SIG-M5 treated with dmso at 0.1 percent for 504 hours (cell line): ENCODE data around the gene TRAPPC10.

Experiments
- DNase-seq: peaks from one replicate; lab custom pipeline; 2025; ENCODE audit not compliant: unreplicated experiment; lab: John Stamatoyannopoulos, UW

Gene TRAPPC10, protein sequence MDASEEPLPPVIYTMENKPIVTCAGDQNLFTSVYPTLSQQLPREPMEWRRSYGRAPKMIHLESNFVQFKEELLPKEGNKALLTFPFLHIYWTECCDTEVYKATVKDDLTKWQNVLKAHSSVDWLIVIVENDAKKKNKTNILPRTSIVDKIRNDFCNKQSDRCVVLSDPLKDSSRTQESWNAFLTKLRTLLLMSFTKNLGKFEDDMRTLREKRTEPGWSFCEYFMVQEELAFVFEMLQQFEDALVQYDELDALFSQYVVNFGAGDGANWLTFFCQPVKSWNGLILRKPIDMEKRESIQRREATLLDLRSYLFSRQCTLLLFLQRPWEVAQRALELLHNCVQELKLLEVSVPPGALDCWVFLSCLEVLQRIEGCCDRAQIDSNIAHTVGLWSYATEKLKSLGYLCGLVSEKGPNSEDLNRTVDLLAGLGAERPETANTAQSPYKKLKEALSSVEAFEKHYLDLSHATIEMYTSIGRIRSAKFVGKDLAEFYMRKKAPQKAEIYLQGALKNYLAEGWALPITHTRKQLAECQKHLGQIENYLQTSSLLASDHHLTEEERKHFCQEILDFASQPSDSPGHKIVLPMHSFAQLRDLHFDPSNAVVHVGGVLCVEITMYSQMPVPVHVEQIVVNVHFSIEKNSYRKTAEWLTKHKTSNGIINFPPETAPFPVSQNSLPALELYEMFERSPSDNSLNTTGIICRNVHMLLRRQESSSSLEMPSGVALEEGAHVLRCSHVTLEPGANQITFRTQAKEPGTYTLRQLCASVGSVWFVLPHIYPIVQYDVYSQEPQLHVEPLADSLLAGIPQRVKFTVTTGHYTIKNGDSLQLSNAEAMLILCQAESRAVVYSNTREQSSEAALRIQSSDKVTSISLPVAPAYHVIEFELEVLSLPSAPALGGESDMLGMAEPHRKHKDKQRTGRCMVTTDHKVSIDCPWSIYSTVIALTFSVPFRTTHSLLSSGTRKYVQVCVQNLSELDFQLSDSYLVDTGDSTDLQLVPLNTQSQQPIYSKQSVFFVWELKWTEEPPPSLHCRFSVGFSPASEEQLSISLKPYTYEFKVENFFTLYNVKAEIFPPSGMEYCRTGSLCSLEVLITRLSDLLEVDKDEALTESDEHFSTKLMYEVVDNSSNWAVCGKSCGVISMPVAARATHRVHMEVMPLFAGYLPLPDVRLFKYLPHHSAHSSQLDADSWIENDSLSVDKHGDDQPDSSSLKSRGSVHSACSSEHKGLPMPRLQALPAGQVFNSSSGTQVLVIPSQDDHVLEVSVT

DNA sequence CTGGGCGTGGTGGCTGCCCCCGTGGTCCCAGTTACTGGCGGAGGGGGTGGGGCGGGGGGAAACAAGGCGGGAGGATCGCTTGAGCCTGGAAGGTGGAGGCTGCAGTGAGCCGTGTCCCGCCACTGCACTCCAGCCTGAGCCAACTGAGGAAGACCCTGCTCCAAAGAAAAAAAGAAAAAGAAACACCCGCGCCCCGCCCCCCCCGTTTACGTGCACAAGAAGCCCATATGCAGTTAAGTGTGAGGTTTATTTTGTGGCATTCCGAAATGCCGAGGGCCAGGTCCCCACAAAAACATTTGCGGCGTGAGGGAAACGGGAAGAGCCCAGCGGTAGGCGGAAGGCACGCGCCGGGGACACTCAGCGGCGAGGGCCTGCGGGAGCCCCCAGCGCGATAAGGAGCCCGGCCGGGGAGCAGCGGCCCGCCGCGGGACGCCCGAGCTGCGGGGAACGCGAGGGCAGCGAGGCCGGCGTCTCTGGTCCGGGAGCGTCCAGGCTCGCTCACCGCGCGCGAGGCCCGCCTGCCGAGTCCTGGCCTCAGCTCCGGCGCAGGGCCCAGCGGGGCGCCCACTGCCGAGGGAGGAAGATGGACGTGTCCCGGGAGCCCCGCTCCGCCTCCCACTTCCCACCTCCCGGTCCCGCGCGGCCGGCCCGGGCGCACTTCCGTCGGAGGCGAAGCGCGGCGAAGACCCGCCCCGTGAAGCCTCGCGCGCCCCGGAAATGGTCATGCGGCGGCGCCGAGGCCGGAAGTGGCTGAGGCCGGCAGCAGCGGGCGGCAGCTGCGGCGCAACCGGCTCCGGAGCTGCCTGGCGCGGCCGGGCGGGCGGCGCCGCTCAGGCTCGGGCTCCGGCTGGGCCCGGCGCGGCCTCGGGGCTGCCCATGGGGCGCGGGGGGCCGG lies at the start of gene TRAPPC10:
TRAPPC10 (plus strand) TSS at position 731 of the 895 bp plus-strand sequence. CDS start 185 bp downstream, outside the sequence.
- DNase-seq: peak; percentile 80

DNA sequence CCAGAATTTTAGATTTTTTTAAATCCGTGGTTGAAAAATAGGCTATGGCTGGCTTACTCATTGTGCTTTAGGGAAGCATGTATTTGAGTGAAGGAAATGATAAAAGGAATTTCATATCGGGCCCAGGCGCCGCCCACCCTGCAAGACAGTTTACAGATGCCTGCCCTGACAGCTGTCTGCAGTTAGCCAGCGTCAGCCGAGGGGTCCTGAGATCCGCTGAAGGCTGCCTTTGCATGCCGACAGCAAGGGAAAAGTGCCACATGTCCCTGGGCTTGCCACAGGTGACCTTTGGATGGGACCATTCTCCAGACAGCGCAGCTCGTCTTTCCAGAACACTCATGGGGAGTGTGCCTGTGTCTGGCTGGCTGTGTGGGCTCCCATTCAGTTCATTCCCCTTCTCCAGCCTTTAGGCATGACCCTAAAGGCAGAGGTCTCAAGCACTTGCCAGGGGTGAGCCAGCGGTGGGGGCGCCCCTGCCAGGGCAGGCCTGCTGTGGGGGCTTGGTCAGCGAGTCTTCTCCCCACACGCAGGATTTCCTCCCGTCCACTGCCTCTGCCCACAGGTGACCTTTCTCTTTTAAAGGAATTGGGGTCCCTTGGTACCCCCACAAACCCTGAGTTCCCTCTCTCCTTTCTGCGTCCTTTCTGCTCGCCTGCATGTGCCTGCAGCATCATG lies 46.1 kb upstream of the TRAPPC10 start:
- no peak for DNase-seq

DNA sequence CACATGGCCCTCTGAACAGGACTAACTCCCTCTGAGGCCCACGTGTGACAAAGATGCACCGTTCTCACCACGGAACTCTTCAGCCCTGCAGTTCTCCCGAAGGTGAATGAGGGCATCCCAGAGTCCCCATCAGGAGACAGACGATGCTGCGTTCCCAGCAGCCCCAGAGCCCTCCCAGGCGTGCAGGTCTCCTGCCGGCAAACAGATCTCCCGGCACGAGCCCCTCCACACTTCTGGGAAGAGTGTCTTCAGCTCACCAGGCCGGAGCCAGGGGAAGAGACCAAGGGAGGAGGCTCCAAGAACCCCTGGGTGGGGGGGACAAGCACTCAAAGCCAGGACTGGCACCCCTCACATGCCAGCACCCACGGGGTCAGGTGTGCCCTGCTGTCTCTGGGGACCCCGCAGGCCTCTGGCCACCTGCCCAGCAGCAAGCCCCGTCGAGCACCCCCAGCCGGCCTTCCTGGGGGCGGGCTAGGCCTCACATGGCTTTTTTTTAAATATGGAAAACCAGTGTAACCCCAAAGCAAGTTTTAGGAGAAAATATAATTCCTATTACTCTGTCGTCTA lies 45.1 kb upstream of the TRAPPC10 start:
- no peak for DNase-seq

DNA sequence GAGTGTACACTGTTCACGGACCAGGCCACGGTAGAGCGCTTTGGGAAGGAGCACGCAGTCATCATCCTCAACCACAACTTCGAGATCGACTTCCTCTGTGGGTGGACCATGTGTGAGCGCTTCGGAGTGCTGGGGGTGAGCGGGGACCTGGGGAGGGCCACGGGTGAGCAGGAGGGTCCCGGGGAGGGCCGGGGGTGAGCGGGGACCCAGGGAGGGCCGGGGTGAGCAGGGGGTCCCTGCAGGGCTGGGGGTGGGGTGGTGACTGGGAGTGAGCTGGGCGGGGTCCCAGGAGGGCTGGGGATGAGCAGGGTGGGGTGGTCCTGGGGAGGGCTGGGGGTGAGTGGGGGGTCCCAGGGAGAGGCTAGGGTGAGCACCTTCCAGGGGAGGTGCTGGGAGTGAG lies 44.1 kb upstream of the TRAPPC10 start:
- no peak for DNase-seq

DNA sequence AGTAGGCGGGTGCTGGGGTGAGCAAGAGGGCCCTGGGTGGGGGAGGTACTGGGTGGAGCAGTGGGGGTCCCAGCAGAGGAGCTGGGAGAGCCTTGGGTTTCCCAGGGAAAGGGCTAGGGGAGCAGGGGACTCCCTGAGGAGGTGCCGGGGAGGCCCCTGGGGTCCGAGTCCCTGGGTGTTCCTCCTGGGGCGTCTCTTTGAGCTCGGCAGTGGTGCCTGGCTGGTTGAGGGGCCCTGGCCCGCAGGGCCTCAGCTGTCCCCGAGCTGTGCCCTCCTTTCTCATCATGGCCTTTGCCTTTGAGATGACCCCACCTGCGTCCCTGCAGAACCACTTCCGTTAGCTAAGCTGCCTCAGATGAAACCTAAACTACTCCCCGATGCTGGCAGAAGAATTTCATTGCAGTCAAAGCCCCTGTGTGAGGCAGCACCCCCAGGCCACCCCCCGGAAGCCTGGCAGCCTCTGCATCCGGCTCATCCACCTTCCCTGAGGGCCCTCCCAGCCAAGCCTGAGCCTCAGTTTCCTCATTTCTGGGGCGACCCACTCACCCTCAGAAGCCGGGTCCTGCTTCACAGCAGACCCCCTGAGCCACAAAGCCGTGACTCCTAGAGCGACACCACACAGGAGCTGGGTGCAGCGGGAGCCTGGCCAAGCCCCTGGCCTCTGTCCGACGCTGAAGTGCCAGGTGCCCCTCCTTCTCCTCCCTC lies 43.5 kb upstream of the TRAPPC10 start:
- no peak for DNase-seq

DNA sequence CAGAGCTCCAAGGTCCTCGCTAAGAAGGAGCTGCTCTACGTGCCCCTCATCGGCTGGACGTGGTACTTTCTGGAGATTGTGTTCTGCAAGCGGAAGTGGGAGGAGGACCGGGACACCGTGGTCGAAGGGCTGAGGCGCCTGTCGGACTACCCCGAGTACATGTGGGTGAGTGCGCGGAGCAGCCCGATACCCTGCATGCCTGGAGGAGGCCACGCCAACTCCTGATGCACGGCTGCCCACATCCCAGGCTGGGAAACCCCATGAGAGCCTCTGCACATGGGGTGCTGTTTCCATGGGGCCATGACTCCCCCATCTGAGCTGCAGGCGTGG lies 43.0 kb upstream of the TRAPPC10 start:
- DNase-seq: no peak

DNA sequence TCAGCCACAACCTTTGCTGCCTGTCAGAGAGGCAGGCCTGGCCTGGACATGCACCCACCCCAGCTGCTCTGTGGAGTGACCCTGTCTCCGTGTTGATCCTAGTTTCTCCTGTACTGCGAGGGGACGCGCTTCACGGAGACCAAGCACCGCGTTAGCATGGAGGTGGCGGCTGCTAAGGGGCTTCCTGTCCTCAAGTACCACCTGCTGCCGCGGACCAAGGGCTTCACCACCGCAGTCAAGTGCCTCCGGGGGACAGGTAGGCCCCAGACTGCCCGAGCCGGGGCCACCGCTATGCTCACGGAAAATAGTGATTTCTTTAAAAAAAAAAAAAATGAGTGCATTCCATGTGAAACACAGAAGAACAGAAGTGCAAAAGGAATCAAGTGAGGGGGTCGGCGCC lies 41.6 kb upstream of the TRAPPC10 start:
- DNase-seq: no peak

DNA sequence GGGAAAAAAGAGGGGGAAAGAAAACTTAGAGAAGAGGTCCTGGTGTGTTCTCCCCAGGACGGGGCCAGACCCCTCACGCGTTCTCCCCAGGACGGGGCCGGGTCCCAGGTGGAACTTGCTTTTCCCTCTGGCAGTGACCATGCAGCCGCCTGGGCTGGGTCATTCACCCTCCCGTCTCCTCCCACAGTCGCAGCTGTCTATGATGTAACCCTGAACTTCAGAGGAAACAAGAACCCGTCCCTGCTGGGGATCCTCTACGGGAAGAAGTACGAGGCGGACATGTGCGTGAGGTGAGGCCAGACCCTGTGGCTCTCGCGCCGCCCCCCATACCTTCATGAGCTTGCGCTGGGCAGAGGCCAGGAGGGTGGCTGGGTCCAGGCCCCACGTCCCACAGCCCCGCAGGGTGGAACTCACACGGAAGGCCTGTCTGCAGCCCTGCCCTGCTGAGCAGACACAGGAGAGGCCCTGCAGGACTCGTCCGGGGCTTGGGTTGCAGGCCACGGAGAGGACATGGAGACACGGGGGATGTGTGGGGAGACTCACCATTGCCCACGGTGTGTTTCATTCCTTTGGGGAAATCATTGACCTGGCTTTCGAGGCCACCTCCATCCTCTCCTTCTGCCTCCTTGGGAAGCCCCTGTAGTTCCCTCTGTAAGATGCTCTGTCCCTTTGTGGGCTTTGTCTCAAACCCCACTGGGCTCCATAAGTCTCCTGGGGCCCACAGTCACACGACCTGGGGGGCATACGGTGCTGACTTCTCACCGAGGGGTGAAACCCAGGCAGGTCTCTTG lies 40.7 kb upstream of the TRAPPC10 start:
- DNase-seq: no peak

DNA sequence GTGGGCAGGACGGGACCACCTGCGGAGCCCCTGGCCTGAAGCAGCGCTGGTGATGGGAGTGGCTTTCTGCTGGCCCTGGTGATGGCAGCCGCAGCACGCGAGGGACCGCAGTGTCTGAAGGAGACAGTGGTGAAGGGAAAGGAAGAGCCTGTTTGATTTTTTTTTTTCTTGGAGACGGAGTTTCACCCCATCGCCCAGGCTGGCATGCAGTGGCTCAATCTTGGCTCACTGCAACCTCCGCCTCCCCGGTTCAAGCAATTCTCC lies 40.2 kb upstream of the TRAPPC10 start:
- DNase-seq: no peak

DNA sequence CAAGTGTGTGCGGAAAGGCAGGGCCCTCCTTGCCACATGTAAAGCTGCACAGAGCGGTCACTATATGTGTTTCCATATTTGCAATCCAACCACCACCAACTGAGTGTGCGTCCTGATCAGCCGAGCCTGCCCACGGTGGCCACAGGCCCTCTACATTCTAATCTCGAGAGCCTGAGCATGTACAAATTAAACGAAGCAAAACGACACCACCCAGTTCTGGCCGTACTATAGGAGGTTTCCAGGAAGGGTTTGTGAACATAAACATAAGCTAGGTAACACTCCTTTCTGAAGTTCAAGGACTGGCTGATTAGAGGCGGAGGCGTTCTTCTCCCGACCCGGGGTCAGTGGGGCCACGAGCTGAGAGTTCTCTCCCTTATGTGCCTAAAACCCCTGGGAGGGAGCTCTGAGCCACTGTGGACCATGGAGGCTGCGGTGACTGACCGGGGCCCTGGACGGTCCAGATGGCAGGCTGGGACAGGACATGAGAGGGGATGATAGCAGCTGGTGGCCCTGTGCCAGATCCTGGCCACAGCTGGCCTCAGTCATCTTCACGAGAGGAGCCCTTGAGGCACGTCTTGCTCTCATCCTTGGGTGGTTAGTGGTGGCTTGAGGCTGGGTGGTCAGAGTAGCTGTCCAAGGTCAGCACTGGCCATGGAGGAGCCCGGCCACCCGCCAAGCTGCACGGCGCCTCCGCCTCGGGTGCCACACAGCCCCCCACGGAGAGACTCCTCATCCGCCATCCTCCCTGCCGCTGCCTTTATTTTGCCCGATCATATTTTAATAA lies 39.1 kb upstream of the TRAPPC10 start:
- DNase-seq: no peak

DNA sequence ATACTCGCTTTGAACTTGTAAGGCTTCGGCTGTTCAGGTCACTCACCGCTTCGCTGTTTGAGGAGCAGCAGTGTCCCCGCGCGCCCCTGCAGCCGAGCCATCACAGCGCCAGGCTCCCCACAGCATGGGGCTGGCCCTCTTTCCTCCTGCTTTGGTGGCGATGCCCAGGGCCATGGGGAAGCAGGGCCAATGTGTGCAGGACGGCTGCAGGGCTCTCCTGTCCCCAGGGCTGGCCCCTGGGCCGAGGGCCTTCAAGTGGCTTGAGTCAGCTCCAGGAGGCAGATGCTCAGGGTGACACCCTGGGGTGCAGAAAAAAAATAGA lies 38.5 kb upstream of the TRAPPC10 start:
- no peak for DNase-seq

DNA sequence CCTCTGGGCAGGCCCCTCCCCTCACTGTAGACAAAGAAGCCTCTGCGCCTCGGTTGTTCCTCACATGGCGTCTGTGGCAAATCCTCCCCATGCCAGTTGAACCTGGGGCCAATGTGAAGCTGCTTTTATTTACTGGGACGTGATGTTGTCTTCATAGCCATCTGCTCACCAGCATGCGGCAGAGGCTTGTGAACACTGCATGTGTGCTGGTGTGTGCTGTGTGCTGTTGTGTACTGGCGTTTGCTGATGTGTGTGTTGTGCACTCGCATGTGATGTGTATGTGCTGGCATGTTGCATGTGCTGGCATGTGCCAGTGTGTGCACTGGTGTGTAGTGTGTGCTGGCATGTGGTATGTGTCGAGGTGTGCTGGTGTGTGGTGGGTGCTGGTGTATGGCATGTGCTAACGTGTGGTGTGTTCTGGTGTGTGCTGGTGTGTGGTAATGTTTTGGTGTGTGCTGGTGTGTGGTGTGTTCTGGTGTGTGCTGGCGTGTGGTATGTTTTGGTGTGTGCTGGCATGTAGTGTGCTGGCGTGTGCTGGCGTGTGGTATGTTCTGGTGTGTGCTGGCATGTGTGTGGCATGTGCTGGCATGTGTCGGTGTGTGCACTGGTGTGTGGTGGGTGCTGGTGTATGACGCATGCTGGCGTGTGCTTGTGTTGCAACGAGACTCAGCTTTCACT lies 37.2 kb upstream of the TRAPPC10 start:
- no peak for DNase-seq

DNA sequence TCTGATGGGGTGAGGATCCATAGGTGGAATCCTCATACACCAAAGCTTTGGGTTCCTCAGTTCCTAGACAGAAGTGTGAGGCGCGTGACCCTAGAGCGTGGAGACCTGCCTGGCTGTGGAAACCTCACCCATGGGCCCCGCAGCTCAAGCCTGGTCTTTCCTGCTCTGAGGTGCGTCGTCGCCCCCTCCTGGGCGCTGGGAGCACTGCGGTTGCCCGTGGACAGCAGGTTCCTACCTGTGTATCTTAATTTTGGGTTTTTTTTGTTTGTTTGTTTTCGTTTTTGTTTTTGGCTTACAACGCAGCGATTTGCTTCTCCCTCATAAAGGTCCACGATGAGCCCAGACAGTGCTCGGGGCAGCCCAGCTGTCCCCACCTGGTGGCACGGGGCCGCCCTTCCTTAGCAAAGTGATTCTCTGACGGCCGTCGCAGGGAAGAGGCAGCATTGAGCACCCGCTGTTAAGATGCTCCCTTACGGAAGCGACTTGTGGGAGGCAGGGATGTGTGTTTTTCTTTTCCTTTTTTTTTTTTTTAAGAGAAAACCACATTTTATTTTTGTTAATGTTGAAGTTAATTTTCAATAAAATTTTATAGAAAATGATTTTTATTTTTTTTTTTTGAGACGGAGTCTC lies 36.5 kb upstream of the TRAPPC10 start:
- peak; percentile 46 for DNase-seq

DNA sequence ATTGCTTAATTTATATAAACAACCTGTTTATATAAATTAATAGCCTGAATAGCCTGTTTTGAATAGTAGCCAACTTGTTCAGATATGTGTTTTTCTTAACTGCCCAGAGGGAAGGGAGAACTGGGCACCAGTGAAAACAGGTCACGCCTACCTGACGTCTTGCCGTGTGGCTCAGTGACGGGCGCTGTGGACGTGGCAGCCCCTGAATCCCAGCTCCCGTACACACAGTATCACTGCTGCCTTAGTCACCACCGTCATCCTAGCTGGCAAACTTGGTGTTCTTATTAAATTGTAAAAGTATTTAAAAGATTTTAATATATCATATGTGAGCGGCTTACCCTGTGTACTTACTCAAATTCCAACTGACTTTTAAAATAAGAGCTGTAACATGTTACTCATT lies 35.4 kb upstream of the TRAPPC10 start:
- DNase-seq: no peak

DNA sequence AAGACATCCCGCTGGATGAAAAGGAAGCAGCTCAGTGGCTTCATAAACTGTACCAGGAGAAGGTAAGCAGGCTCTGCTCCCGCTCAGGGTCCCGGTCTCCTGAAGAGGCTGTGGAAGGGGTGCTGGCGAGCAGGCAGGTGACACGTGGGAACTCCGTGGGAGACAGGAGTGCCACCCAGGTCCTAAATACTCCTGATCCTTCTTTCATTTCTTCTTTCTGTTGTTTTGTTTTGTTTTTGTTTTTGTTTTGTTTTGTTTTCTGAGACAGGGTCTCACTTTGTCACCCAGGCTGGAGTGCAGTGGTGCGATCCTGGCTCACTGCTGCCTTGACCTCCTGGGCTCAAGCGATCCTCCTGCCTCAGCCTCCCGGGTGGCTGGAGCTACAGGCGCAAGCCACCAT lies 34.0 kb upstream of the TRAPPC10 start:
- DNase-seq: no peak

DNA sequence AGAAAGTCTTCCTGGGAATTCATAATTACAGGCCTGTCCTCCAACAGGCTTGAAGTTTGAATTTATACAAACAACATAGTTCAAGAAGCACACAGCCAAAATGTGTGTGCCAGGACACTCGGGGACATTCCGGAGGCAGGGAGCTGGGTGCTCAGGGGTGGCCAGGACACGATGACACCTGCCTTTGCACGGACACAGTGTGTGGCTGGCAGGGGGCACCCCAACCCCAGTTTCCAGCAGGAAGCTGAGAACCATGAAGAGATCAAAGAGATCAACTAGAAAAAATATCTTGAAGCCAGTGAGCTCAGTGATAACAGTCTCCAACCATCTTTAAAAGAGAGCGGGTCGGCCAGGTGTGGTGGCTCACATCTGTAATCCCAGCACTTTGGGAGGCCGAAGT lies 32.5 kb upstream of the TRAPPC10 start:
- DNase-seq: no peak
